RWPE1 (cell line): ENCODE results near the gene RALBP1.
A peak's percentile ranks its signal among the peaks of the same experiment; 100 is the strongest.

Experiments used
- CTCF ChIA-PET: fragments of 350-600 bp; sonication (Branson Sonifier 250); formaldehyde crosslinking; extraction: SDS; loops from one replicate; lab custom pipeline; 2021; lab: Yijun Ruan, JAX
- POLR2A ChIA-PET: fragments of 400-600 bp; formaldehyde crosslinking; extraction: SDS; loops from one replicate; lab custom pipeline; 2020; ENCODE audit warnings: antibody characterized with exemption; ENCODE audit not compliant: low non-redundant PET; lab: Yijun Ruan, JAX
- DNase-seq: peaks from one replicate; pipeline ENCODE4 v3.0.0; 2012; ENCODE audit warnings: low spot score
- H3K27ac ChIP-seq: fragments of 450-650 bp; 2 replicates; pipeline ENCODE4 v1.5.1; 2017
- TF ChIP-seq, protein P1 (sequence below): fragments of 450-650 bp; conservative IDR thresholded peaks from 2 replicates; pipeline ENCODE4 v1.5.1; 2017; ENCODE audit warnings: low read depth, mild to moderate bottlenecking

The RALBP1 gene

DNA sequence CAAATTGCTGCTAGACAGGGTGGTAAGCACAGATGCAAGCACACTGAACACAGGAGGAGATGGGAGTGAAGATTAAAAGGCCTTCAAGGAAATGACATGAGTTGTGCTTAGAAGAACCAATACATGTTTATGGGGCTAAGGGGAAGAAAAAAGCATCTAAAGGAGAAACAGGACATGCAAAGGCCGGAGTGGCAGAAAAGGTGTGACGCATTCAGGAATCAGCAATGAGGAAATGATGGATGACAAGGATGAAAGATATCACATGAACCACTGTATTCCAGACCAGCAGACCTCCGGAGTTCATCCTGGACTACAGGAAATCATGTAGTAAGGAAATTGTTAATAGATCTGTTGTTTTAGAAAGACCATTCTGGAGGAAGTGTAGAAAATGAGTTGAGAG, 96.2 kb downstream of the RALBP1 start:
- POLR2A ChIA-PET = no interaction called here
- TF ChIP-seq, protein P1, sequence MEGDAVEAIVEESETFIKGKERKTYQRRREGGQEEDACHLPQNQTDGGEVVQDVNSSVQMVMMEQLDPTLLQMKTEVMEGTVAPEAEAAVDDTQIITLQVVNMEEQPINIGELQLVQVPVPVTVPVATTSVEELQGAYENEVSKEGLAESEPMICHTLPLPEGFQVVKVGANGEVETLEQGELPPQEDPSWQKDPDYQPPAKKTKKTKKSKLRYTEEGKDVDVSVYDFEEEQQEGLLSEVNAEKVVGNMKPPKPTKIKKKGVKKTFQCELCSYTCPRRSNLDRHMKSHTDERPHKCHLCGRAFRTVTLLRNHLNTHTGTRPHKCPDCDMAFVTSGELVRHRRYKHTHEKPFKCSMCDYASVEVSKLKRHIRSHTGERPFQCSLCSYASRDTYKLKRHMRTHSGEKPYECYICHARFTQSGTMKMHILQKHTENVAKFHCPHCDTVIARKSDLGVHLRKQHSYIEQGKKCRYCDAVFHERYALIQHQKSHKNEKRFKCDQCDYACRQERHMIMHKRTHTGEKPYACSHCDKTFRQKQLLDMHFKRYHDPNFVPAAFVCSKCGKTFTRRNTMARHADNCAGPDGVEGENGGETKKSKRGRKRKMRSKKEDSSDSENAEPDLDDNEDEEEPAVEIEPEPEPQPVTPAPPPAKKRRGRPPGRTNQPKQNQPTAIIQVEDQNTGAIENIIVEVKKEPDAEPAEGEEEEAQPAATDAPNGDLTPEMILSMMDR = no peak
- DNase-seq = no peak
- CTCF ChIA-PET = no interaction called here
- no peak overlapping the region for H3K27ac ChIP-seq

DNA sequence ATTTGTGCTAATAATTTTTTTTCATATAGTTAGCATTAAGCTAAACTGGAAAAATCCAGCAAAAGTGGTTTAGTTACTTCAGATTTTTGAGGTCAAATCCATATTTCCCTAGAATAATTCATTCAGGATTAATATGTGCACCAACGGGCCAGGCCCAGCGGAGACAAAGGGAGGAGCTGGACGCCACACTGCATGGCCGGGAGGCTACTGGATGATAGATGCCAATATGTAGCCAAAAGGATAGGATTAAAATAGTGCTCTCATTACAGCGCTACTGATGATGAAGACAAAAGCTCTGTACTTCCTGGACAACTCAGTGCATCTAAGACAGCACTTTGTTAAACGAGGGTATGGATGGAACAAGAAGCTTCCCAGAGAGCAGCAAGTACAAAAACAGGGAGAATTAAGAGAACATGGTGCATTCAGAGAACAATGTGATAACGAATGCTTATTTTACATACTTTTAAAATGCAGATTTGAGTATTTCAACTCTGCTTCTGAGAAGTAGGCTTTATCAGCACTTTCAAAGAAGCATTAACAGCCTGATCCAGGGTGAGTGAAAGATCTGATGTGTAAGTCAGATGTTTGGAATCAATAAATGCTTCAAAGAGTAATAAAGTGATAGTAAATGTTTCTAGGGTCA, 99.3 kb downstream of the RALBP1 start:
- CTCF ChIA-PET = interaction anchor here (1.0 to 1.3 kb wide), 6 partner anchors 18 to 154 kb away, joined by 3 to 8 read pairs (median 3); no protein-coding TSS in a partner anchor
- no peak for DNase-seq
- H3K27ac ChIP-seq = no peak overlapping the region
- POLR2A ChIA-PET = no interaction called here
- TF ChIP-seq, protein P1 = no peak

DNA sequence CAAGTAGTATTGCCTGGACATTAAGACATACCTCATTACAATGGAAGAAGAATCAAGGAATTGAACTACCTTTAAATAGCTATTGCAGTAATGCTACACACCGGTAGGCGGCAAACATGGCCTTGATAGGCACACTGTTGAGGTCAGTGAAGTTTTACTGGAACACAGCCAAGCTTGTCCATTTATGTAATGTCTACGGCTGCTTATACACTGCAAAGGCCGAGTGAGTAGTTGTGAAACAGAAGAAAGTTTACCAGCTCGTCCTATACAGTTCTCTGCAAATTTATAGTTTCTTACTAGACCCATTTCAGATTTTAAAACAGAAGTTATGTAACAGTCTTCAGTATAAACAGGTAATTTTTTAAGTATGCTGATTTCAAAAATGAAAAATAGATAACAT, 100.2 kb downstream of the RALBP1 start:
- DNase-seq = peak; percentile 72
- TF ChIP-seq, protein P1 = peak; percentile 95
- CTCF ChIA-PET = interaction anchor here (0.5 to 1.2 kb wide), 11 partner anchors 12 to 342 kb away, joined by 3 to 8 read pairs (median 3); no protein-coding TSS in a partner anchor
- POLR2A ChIA-PET = no interaction called here
- H3K27ac ChIP-seq = no peak overlapping the region

DNA sequence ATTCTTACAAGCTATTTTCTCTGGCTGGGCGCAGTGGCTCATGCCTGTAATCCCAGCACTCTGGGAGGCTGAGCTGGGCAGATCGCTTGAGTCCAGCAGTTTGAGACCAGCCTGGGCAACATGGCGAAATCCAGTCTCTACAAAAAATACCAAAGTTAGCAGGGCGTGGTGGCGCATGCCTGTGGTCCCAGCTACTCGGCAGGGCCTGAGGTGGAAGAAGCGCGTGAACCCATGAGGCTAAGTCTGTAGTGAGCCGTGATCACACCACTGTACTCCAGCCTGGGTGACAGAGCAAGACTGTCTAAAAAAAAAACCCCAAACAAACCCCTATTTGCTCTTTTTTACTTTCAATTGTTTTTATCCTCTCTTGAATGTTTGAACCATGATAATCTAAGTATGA, 102.0 kb downstream of the RALBP1 start:
- TF ChIP-seq, protein P1 = no peak
- CTCF ChIA-PET = interaction anchor here (0.5 to 0.7 kb wide), 2 partner anchors 106 to 244 kb away, joined by 3 to 4 read pairs; no protein-coding TSS in a partner anchor
- peak overlapping the region; percentile 54 for H3K27ac ChIP-seq
- POLR2A ChIA-PET = no interaction called here
- DNase-seq = no peak

DNA sequence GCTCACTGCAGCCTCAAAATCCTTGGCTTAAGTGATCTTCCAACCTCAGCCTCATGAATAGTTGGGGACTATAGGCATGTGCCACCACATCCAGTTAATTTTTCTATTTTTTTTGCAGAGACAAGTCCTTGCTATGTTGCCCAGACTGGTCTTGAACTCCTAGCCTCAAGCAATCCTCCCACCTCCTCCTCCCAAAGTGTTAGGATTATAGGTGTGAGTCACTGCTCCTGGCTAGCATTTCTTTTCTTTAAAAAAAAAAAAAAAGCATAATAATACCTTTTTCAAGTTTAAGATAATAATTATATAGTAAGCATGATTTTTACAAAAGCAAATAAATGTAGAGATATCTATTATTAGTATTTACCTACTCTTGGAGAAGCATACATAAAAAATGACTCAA, 103.0 kb downstream of the RALBP1 start:
- CTCF ChIA-PET = no interaction called here

DNA sequence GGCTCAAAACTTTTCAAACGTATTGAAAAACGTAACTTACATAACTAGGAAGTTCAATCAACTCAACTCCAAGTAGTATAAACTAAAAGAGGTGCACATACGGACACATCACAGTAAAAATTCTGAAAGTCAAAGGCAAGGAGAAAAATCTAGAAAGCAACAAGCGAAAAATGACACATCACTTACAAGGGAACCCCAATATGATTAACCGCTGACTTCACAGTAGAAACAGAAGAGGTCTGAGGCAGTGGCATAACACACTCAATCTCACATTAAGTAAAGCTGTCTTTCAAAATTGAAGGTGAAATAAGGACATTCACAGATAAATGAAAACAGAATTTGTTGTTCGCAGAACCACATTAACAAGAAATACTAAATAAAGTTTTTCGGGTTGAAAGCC, 106.4 kb downstream of the RALBP1 start:
- CTCF ChIA-PET = no interaction called here
- TF ChIP-seq, protein P1 = no peak
- POLR2A ChIA-PET = no interaction called here
- DNase-seq = no peak
- H3K27ac ChIP-seq = no peak overlapping the region

More for the DNA sequence above, 103.0 kb downstream of the RALBP1 start:
- DNase-seq = no peak
- no peak overlapping the region for H3K27ac ChIP-seq
- TF ChIP-seq, protein P1 = no peak
- POLR2A ChIA-PET = no interaction called here
